T-helper 1 cell (primary cell): ENCODE measurements around the gene OR52E4.
A peak's percentile ranks its signal among the peaks of the same experiment; 100 is the strongest.

Experiments used
- DNase-seq, 5 donors: peaks; one replicate each; pipeline ENCODE4 v3.0.0-alpha.2; 2012 to 2020
- total RNA-seq, 4 donors: gene quantifications; one replicate each; lab custom pipeline; 2026; lab: John Stamatoyannopoulos, UW

The OR52E4 gene
- 0 reads per million in 4 donors for total RNA-seq

GRCh38 chr11:5880329-5880728 is at the start of gene OR52E4:
Gene OR52E4, plus strand, starts transcription at chr11:5880629. Its CDS starts 3,664 bp downstream, at chr11:5884293.
- no peak for DNase-seq

GRCh38 chr11:5831196-5831829 is 49.1 kb upstream of the OR52E4 start:
- DNase-seq, result no peak

- no peak for DNase-seq
These were observed 47.0 kb upstream of the OR52E4 start for GRCh38 chr11:5833446-5833845.

GRCh38 chr11:5837695-5838094 is 42.7 kb upstream of the OR52E4 start:
- no peak for DNase-seq

GRCh38 chr11:5841797-5842196 is 38.6 kb upstream of the OR52E4 start, which contains the start of gene OR52E6:
Gene OR52E6, minus strand, starts transcription at chr11:5841897. Its CDS starts 0 bp downstream, at chr11:5841897.
- no peak for DNase-seq

- no peak for DNase-seq
These were observed 33.7 kb upstream of the OR52E4 start for GRCh38 chr11:5846701-5847100.

GRCh38 chr11:5847711-5848110 is 32.7 kb upstream of the OR52E4 start:
- no peak for DNase-seq

GRCh38 chr11:5851002-5851401 is 29.4 kb upstream of the OR52E4 start:
- no peak for DNase-seq

GRCh38 chr11:5857590-5857989 is 22.8 kb upstream of the OR52E4 start, which contains the start of gene OR52E8:
Gene OR52E8, minus strand, starts transcription at chr11:5857690. Its CDS starts 0 bp downstream, at chr11:5857690.
- no peak for DNase-seq

- DNase-seq, result no peak
These were observed 14.6 kb upstream of the OR52E4 start for GRCh38 chr11:5865826-5866225.

GRCh38 chr11:5878564-5878963 is 1.9 kb upstream of the OR52E4 start:
- no peak for DNase-seq

- DNase-seq, result no peak
These were observed 1.3 kb downstream of the OR52E4 start for GRCh38 chr11:5881756-5882155.

GRCh38 chr11:5887172-5887571 is 6.7 kb downstream of the OR52E4 start:
- no peak for DNase-seq

- no peak for DNase-seq
These were observed 7.2 kb downstream of the OR52E4 start for GRCh38 chr11:5887661-5888060.

GRCh38 chr11:5891216-5891800 is 10.9 kb downstream of the OR52E4 start:
- no peak for DNase-seq

GRCh38 chr11:5892908-5893307 is 12.5 kb downstream of the OR52E4 start, which contains the start of gene OR52E5:
Gene OR52E5, plus strand, starts transcription at chr11:5893208. Its CDS starts 7,569 bp downstream, at chr11:5900777.
- DNase-seq, result no peak

GRCh38 chr11:5899534-5899933 is 19.1 kb downstream of the OR52E4 start:
- DNase-seq, result no peak

- DNase-seq, result no peak
These were observed 30.1 kb downstream of the OR52E4 start for GRCh38 chr11:5910540-5910939.

- peak in 1 of 5 donors; percentile 30 for DNase-seq
These were observed 42.5 kb downstream of the OR52E4 start for GRCh38 chr11:5922749-5923426.

- DNase-seq, result no peak
These were observed 43.0 kb downstream of the OR52E4 start for GRCh38 chr11:5923427-5923776.

GRCh38 chr11:5923794-5924193 is 43.4 kb downstream of the OR52E4 start:
- DNase-seq, result no peak

- DNase-seq, result no peak
These were observed 47.8 kb downstream of the OR52E4 start for GRCh38 chr11:5928271-5928670.

GRCh38 chr11:5928811-5929210 is 48.4 kb downstream of the OR52E4 start:
- DNase-seq, result no peak
